Stimulated activated effector memory CD8-positive, alpha-beta T cell treated with anti-CD3 and anti-CD28 coated beads, Interleukin-12 subunit alpha, Interleukin-12 subunit beta, amount 100 ng/mL, for 72 hours (primary cell): ENCODE measurements around the gene CABP1.
"Not testable (repeated sequence)": the region's sequence is repeated elsewhere in the genome, so short reads cannot be mapped to it uniquely, and the experiment has no call there.

Experiments
- ATAC-seq: fragments of 150-1000 bp; cut with Tn5 transposase; 2 replicates; pipeline ENCODE4 v1.10.0; 2021
- DNase-seq, 2 donors: peaks; one replicate each; pipeline ENCODE4 v3.0.0; 2021 to 2022; ENCODE audit warnings: low spot score in 2 of 2
- H3K27ac Mint-ChIP-seq: one replicate; pipeline ENCODE4 v1.8.0; 2022; ENCODE audit warnings: mild to moderate bottlenecking, mixed read lengths
- H3K36me3 Mint-ChIP-seq: one replicate; pipeline ENCODE4 v1.8.0; 2022; ENCODE audit warnings: mild to moderate bottlenecking, mixed read lengths
- H3K4me1 Mint-ChIP-seq: one replicate; pipeline ENCODE4 v1.8.0; 2022; ENCODE audit warnings: mixed read lengths
- H3K4me3 Mint-ChIP-seq: one replicate; pipeline ENCODE4 v1.8.0; 2022; ENCODE audit warnings: mild to moderate bottlenecking, mixed read lengths
- H3K9me3 Mint-ChIP-seq: one replicate; pipeline ENCODE4 v1.8.0; 2022; ENCODE audit warnings: mixed read lengths

Gene CABP1

GRCh38 chr12:120639771-120640721 is at the start of gene CABP1:
CABP1 (plus strand) TSS chr12:120640626; CDS start chr12:120640686, 60 bp downstream.
- Mint-ChIP-seq H3K9me3 (no peaks in the 10 kb centered on the region), H3K27ac (no peak within 1 kb of the TSS), H3K4me1 (peaks cover 7% of the 10 kb centered on the region), H3K36me3 (no peaks in the 10 kb centered on the region), H3K4me3 (peak within 1 kb of the TSS; percentile 67)
- DNase-seq (peak; percentile 51 to 76), ATAC-seq (peak; percentile 80)

- Mint-ChIP-seq H3K4me3 (no peak overlapping the region), H3K4me1 (no peaks in the 10 kb centered on the region), H3K27ac (no peak overlapping the region), H3K9me3 (no peaks in the 10 kb centered on the region), H3K36me3 (no peaks in the 10 kb centered on the region)
- no peak for ATAC-seq
- DNase-seq, result no peak
These were observed 49.6 kb upstream of the CABP1 start for GRCh38 chr12:120590741-120591407.

- no peak overlapping the region for H3K4me3 Mint-ChIP-seq
- no peaks in the 10 kb centered on the region for H3K9me3 Mint-ChIP-seq
- ATAC-seq (no peak), DNase-seq (no peak)
- H3K4me1 Mint-ChIP-seq, result no peaks in the 10 kb centered on the region
- no peak overlapping the region for H3K27ac Mint-ChIP-seq
- no peaks in the 10 kb centered on the region for H3K36me3 Mint-ChIP-seq
These were observed 48.0 kb upstream of the CABP1 start for GRCh38 chr12:120592121-120593049.

DNA sequence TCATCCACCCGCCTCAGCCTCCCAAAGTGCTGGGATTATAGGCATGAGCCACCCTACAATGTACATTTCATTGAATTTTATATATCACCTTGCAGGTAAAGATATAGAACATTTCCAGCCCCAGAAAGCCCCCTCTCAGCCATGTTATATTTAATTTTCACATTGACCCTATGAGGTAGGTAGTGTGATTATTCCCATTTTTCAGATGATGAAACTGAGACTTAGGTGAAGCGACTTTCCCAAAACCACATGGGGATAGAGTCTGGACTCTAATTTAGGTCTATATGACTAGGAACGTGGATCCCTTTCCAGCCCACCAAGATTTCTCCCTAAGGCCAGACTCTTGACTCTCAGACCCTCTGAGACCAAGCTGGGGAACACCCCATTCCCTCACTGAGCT is 43.5 kb upstream of the CABP1 start:
- no peak for ATAC-seq
- DNase-seq, result no peak
- no peaks in the 10 kb centered on the region for H3K36me3 Mint-ChIP-seq
- no peak overlapping the region for H3K27ac Mint-ChIP-seq
- no peaks in the 10 kb centered on the region for H3K4me1 Mint-ChIP-seq
- no peak overlapping the region for H3K4me3 Mint-ChIP-seq
- H3K9me3 Mint-ChIP-seq, result no peaks in the 10 kb centered on the region

- DNase-seq (no peak), ATAC-seq (no peak)
- H3K27ac Mint-ChIP-seq, result no peak overlapping the region
- H3K4me1 Mint-ChIP-seq, result no peaks in the 10 kb centered on the region
- no peaks in the 10 kb centered on the region for H3K36me3 Mint-ChIP-seq
- H3K4me3 Mint-ChIP-seq, result no peak overlapping the region
- no peaks in the 10 kb centered on the region for H3K9me3 Mint-ChIP-seq
These were observed 42.6 kb upstream of the CABP1 start for GRCh38 chr12:120597861-120598260.

- DNase-seq (no peak), ATAC-seq (peak; percentile 40)
- H3K4me1 Mint-ChIP-seq, result no peaks in the 10 kb centered on the region
- no peaks in the 10 kb centered on the region for H3K9me3 Mint-ChIP-seq
- H3K27ac Mint-ChIP-seq, result no peak overlapping the region
- no peak overlapping the region for H3K4me3 Mint-ChIP-seq
- no peaks in the 10 kb centered on the region for H3K36me3 Mint-ChIP-seq
These were observed 41.6 kb upstream of the CABP1 start for GRCh38 chr12:120598674-120599463.

DNA sequence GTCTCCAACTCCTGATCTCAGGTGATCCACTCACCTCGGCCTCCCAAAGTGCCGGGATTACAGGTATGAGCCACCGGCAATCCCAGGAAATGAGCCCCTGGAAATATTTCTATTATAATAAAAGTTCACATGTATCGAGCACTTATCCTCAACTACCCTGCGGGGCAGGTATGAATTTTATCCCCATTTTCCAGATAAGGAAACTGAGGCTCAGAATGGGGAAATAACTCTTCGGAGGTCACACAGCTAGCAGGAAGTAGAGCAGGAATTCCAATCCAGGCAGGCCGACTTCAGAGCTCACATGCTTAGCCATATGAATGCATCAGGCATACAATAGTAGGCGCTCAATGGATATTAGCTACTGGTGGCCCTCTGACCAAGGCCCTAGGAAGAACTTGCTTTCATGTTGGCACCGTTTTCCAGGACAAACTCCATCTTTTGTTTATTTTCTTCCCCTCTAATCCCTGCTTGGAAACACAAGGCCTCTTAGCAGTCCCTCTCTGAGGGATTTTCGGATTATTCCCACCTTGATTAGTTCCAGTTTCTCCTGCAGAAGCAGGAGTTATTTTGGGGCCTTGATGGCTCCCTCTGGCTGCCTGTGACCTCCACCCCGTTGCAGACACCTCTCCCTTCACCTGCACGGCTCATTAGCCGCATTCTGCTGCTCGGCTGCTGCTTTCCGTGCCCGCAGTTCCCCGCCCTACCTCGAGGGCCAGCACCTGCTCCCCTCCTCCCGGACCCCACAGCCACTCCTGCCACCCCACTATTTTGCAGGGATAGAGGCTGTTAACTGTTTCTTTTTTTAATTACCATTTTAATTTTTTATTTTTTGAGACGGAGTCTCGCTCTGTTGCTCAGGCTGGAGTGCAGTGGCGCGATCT is 40.5 kb upstream of the CABP1 start:
- Mint-ChIP-seq H3K36me3 (no peaks in the 10 kb centered on the region), H3K4me1 (no peaks in the 10 kb centered on the region), H3K4me3 (no peak overlapping the region), H3K27ac (no peak overlapping the region), H3K9me3 (no peaks in the 10 kb centered on the region)
- ATAC-seq (no peak), DNase-seq (no peak)

GRCh38 chr12:120602416-120602815 is 38.0 kb upstream of the CABP1 start:
- H3K9me3 Mint-ChIP-seq, H3K4me3 Mint-ChIP-seq, DNase-seq, H3K27ac Mint-ChIP-seq, H3K4me1 Mint-ChIP-seq, H3K36me3 Mint-ChIP-seq, ATAC-seq: not testable (repeated sequence)

- Mint-ChIP-seq H3K9me3 (no peaks in the 10 kb centered on the region), H3K27ac (no peak overlapping the region), H3K4me3 (no peak overlapping the region), H3K36me3 (peaks cover 6% of the 10 kb centered on the region), H3K4me1 (no peaks in the 10 kb centered on the region)
- ATAC-seq (no peak), DNase-seq (no peak)
These were observed 29.9 kb upstream of the CABP1 start for GRCh38 chr12:120610560-120610959.

DNA sequence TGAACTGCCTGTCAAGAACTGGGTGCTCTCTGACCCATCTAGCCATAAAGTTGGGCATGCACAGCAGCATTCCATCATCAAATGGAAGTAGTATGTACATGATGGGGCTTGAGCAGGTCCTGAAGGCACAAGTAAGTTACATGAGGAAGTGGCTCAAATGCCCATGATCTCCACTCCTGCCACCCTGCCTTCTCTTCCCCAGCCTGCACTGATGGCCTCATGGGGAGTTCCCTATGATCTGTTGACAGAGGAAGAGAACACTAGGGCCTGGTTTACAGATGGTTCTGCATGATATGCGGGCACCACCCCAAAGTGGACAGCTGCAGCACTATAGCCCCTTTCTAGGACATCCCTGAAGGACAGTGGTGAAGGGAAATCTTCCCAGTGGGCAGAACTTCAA is 28.9 kb upstream of the CABP1 start:
- not testable (repeated sequence) for H3K27ac Mint-ChIP-seq, DNase-seq, H3K9me3 Mint-ChIP-seq, ATAC-seq, H3K4me1 Mint-ChIP-seq, H3K36me3 Mint-ChIP-seq, H3K4me3 Mint-ChIP-seq

DNA sequence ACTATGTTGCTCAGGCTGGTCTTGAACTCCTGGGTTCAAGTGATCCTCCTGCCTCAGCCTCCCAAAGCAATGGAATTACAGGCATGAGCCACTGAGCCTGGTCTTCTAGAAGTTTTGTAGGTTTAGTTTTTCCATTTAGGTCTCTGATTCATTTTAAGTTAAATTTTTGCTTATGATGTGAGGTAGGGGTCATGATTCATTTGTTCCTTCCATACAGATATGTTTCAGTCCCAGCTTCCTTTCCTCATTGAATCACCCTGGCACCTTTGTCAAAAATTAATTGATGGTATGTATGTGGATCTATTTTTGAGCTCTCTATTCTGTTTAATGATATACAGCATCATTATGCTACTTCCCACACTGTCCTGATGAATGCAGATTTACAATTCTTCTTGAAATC is 25.6 kb upstream of the CABP1 start:
- Mint-ChIP-seq H3K4me3 (no peak overlapping the region), H3K27ac (no peak overlapping the region), H3K9me3 (no peaks in the 10 kb centered on the region), H3K4me1 (no peaks in the 10 kb centered on the region), H3K36me3 (peaks cover 6% of the 10 kb centered on the region)
- ATAC-seq (peak; percentile 61), DNase-seq (no peak)

- H3K4me3 Mint-ChIP-seq, H3K9me3 Mint-ChIP-seq, H3K4me1 Mint-ChIP-seq, H3K36me3 Mint-ChIP-seq, DNase-seq, ATAC-seq, H3K27ac Mint-ChIP-seq: not testable (repeated sequence)
These were observed 23.2 kb upstream of the CABP1 start for GRCh38 chr12:120617193-120617592.

- not testable (repeated sequence) for H3K9me3 Mint-ChIP-seq, DNase-seq, H3K36me3 Mint-ChIP-seq, H3K4me1 Mint-ChIP-seq, H3K4me3 Mint-ChIP-seq, ATAC-seq, H3K27ac Mint-ChIP-seq
These were observed 22.7 kb upstream of the CABP1 start for GRCh38 chr12:120617767-120618166.
